HG03520 (cell line): Measurements from ENCODE around the gene DNAH7.
"Not testable (repeated sequence)": the region's sequence is repeated elsewhere in the genome, so short reads cannot be mapped to it uniquely, and the experiment has no call there.

Source experiments
- ATAC-seq: cut with Tn5 transposase; IDR thresholded peaks from one replicate; pipeline ENCODE4 v1.9.1; 2021; ENCODE audit warnings: mild to moderate bottlenecking, moderate library complexity; ENCODE audit not compliant: unreplicated experiment

The DNAH7 gene

DNA sequence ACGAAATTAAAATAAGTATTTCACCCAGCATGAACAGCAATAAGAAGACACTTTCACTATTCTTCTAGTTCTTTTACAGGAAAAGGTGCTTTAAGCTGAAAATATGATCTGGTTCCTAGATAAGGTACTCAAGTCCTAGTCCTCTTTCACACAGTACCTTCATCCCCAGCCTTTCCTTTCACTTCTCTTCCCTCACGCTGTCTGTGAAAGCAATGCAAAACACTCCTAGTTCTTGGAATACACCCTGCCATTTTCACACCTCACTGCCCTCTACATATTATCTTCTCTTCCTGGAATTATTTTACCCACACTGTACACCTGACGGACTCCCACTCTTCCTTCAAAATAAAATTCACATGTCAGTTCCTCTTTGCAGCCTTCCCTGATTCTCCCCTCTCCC lies 82.9 kb downstream of the DNAH7 start:
- ATAC-seq: no peak

DNA sequence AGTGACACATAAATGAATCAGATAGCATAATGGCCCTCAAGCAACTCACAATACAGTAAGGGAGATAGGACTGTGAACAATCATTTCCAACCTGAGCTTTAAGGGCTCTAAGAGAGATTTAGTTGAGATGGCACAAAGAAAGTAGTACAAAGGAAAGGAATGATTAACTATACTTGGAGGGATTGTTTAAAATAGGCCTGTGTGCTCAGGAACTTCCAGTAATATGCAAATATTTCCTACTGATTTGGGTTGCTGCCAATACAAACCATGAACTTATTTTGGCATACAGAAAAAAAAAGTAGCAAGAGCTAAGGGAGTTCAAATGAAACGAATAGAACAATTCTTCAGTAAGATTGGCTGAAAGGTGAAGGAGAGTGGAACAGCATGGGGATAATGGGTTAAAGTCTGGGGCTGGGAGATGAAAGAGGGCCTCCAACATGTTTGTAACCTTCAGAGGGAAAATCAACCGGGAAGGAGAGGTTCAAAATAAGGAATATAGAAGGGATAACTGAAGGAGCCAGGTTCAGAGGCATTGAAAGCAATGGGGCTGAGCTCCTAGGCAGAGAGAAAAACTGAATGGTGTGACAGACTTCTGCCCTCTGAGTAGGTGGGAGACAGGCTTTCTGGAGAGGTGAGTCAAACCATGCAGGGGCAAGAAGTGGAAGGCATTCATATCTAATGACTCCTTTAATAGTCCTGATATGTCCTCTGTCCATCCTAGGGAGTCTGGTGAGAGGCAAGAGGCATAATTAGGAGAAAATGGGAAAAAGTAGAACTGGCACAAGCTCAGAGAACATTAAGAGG lies 83.5 kb downstream of the DNAH7 start:
- no peak for ATAC-seq

DNA sequence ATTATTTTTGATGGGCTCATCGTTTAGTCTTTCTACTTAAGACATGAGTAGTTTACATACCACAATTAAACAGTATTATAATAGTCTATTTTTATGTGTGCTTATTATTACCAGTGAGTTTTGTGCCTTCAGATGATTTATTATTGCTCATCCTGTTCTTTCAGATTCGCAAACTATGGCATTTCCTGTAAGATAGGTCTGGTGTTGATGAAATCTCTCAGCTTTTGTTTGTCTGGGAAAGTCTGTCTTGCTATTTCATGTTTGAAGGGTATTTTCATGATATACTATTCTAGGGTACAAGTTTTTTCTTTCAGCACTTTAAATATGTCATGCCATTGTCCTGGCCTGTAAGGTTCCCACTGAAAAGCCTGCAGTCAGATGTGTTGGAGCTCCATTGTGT lies 101.3 kb downstream of the DNAH7 start:
- no peak for ATAC-seq

DNA sequence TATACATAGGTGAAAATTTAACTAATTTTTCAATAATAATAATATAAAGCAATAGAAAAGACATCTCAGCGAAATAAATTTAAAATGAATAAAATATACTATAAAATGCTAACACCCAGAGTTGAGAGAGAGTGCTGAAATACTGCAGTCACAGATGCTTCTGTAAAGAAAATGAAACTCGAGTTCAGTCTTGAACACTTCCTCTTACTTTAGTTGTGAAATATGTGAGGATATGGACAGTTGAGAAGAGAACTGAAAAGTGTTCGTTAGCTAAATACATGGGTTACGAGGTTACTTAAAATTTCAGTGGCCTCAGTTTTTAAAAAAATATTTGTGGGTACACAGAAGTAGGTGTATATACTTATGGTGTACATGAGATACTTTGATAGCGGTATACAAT lies 106.8 kb downstream of the DNAH7 start:
- ATAC-seq: peak; percentile 91

DNA sequence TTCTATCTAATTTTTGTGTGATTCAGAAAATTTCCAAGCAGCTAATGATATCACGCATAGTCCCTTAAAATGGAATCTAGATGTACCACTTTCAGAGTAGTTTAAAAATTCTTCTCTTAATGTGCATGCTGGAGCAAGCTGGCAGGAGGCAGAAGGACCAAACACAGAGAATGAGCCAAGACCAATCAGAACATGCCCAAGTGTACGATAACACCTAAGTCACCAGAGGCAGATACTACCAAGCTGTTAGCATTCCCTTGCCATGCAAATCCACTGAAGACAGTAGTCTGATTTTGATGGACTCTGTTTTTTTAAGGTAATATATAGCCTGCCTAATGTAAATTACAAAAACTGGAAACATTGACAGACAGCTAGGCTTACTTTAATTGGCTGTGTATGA lies 109.3 kb downstream of the DNAH7 start:
- no peak for ATAC-seq

DNA sequence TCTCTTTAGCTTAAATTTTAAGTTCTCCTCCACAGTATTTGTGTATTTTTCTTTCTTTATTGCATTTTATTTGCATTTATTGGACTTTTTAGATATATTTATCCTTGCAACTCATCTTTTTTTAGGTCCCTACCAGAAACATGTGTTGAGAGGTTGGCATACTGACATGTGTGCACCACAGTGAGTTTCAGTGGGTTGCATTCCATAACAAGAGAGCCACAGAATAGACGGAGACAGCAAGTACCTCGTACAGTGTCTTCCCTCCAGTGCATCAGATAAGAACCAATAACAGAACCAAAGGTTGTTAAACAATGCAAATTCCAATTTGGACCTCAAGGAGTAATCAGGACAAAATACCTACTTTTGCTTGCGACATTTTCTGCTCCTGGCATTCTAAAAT lies 111.9 kb downstream of the DNAH7 start:
- ATAC-seq: no peak

DNA sequence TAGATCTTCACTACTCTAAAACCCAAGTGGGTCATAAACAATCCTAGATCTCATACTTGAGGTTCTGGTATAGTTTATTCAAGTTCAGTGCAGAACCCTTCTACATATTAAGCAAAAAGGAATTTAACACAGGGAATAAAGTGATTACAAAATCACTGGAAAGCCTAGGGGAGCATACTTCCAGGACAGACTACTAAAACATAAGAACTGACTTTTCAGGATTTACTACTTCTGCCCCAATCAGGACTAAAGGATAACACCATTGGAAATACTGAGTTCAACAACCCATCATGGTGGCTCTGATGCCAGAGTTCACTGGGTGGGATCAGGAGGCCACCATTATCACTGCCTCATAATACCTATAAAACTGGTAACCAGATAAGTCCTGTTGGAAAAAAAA lies 123.6 kb downstream of the DNAH7 start:
- no peak for ATAC-seq

DNA sequence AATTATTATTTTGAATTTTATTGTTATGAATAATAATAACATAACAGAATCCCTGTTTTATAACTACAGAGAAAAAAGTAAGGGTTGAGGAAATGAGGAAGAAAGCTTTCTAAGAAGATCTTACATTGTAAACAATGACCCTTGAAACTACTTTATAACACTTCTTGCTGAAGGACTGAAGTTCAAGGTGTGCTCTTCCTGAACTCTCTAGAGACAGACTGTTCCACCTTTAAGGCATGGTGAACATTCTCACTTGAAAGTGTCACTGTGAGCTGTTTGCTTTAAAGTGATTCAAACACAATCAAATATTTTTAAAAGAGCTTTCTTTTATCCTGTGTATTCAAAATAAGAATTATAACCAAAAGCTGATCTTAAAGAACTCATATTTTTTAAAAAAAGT lies 131.5 kb downstream of the DNAH7 start:
- no peak for ATAC-seq

DNA sequence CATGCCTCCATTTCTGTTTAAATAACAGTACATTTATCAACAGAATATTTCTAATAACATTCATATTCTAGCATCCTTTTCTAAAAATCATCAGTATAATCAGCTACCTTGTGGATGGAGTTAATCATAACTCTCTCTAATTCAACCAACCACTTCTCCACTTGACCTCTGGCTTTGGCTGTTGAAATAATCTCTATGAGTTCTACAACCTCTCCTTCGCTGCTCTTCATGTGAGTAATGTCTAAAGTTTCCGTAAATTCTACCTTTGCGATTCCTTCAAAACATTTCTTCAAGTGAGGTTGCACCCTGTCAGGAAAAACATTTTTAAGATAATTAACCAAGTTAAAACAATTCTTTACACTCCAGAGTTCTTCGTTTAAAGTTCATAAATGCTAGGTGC lies 134.2 kb downstream of the DNAH7 start:
- no peak for ATAC-seq

DNA sequence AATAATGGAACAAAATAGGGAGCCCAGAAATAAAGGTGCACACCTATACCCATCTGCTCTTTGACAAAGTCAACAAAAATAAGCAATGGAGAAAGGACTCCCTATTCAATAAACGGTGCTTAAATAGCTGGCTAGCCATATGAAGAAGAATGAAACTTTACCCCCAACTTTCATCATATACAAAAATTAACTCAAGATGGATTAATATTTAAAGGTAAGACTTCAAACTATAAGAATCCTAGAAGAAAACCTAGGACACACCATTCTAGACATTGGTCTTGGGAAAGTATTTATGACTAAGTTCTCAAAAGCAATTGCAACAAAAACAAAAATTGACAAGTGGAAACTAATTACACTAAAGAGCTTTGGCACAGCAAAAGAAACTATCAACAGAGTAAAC lies 139.1 kb downstream of the DNAH7 start:
- no peak for ATAC-seq

DNA sequence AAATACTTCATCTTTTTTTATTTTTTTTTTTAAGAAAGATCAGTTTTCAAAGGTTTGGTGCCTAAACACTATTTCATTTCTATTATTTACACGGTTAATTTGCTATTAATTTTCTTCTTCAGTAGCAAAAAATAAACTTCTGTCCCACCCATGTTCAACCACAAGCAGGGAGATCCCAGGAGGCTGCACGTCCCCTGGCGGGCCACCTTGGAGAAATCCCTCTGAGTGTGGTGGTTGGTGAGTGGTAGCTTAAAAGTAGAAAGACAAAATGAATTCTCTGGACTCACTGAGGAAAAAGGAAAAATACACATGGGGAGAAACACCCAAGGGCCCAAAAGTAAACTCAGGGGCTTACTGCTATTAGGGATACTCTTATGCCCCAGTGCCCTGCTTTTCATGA lies 143.5 kb downstream of the DNAH7 start:
- no peak for ATAC-seq

DNA sequence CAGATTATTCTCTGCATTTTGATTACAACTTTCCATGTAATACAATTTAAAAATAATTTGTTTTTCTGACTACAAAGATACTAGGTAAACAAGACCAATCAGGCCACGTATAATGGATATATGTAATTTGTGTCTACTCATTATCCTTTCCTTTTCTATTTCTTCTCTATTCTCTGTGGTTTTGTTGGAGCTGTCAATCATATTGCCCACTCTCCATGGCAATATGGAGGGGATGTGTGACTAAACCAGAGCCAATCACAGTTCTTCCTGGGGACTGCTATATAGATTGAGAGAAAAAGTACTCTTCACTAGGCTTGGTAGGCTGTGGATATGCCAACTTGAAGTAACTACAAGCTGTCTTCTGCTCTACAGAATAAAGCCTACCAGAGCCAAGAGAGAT lies 144.7 kb downstream of the DNAH7 start:
- ATAC-seq: no peak

DNA sequence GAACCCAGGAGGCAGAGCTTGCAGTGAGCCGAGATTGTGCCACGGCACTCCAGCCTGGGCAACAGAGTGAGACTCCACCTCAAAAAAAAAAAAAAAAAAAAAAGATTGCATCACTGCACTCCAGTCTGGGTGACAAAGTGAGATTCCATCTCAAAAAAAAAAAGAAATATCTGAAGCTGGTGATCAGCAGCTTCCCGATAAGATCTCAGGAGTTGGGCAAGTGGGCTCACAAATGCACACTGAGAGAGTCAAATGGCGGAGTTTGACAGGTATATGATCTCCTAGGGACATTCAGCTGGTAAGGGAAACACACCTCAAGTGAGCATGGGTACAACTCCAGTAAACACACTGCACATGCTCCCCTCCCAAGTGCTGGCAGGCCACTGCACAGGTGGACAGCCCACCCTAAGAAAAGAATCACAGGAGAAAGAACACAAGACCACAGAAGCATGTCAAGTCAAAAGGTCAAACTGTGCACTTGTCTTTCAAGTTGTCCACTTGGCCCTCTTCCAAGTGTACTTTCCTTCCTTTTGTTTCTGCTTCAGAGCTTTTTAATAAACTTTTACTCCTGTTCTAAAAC lies 151.5 kb downstream of the DNAH7 start:
- ATAC-seq: not testable (repeated sequence)

DNA sequence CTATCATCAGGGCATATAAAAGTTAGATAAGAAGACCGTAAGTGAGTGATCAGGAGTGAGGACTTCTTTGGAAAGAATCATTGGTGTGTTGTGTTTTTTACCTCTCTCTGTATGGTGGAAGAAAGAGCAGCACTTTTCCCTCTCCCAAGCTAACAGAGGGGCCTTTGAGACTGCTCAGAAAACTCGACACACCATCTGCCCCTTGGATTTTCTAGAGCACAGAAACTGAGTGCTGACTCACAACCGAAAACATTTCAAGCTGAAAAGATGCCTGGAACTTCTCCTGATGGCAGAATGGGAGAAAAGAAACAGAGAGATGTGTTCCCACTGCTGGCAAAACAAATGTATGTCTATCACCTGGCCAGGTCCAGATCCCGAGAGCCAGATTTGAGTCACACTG lies 156.6 kb downstream of the DNAH7 start:
- no peak for ATAC-seq

DNA sequence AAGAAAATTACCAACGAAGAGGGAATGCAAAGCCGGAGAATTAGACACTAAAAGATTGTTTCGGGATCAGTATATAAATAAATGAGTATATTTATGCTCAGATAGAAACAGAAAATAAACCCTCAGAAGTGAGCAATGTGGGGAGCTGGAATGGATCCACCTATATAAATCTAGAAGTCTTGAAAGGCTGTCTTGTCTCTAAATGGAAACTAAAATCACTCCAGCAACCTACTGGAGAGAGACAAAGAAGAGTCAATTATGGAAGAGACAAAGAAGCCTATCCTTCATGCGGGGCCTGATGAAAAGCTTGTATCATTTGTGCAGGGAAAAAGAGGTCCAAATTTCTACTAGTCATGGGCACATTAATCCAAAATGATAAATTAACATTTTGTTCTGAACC lies 158.1 kb downstream of the DNAH7 start:
- no peak for ATAC-seq

DNA sequence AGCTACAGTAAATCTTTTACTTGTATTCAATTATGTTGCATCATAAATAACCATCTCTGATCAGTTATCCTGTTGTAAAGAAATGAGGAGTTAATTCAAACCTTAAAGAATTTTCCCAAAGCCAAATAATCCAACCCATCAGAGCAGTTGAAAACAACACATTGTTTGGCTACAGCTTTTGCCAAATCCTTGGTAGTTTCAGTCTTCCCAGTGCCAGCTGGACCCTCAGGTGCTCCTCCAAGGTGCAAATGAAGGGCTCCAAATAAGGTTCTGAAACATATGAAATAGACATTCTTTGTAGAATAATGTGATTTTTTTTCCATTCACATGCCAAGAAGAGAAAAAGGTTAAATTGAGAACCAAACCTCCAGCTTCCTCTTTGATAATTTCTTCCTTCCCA lies 158.7 kb downstream of the DNAH7 start:
- ATAC-seq: no peak

DNA sequence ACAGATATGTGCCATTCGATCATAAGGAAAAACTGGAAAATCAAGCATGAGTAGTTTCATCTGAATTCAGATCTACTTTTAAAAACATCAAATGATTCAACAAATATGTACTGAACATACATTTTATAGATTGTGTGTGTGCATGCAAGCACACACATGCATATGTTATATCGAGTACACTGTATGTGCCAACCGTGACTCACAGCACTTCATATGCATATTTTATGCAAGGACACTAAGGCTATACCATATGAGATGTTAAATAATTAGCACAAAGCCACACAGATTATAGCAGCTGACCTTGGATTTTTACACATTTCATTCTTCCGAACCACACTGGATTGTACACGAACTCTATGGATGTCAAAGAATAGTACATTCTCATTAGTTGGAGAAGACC lies 161.2 kb downstream of the DNAH7 start:
- no peak for ATAC-seq

DNA sequence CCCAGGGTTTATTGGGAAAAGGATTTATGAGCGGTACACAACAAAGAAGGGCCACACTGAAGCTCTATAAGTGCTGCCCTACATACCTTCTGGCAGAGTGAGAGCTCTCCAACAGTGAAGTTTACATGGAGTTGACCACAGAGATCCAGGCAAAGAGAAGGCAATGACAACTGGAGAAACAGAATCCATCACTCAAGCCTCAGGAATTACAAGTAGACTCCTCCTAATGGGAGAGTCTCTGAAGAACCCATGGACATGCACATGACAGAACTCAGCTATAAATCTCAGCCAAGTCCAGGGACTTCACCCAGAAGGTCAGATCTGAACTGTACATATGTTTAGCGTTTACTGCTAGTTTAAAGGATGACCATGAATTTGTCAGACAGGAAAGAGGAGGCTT lies 164.7 kb downstream of the DNAH7 start:
- no peak for ATAC-seq

DNA sequence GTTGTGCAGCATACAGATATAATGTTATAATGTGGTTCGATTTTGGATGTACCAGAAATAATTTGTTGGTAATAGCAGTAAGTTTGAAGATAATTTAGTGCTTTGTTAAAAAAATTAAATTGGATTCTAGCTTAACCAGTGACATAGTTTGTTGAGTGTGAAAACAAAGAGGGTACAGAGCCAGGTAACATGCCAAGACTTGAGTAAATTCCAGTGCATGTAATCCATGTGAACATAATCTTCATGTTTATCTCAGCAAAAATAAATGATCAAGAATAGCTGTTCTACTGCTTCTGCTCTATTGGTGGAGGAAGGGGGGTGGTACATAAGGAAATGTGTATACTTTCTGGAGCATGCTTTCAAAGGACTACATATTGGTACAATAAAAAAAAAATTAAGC lies 165.8 kb downstream of the DNAH7 start:
- no peak for ATAC-seq

DNA sequence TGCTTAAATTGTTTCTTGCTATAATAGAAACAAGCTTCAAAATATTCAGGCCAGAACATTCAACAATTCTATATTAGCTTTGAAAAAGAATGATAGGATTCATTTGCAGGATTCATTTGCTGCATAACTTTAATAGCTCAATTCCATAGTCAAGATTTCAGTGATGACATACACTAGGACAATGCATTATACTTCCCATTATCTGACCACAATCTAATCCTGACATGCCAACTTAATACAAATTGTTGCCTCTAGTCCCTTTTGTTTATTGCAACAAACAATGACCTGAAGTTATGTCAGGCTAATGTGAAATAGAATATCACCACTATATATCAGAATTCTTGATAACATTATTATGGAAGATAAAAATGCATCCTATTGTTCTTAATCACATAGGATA lies 169.4 kb downstream of the DNAH7 start:
- ATAC-seq: no peak

DNA sequence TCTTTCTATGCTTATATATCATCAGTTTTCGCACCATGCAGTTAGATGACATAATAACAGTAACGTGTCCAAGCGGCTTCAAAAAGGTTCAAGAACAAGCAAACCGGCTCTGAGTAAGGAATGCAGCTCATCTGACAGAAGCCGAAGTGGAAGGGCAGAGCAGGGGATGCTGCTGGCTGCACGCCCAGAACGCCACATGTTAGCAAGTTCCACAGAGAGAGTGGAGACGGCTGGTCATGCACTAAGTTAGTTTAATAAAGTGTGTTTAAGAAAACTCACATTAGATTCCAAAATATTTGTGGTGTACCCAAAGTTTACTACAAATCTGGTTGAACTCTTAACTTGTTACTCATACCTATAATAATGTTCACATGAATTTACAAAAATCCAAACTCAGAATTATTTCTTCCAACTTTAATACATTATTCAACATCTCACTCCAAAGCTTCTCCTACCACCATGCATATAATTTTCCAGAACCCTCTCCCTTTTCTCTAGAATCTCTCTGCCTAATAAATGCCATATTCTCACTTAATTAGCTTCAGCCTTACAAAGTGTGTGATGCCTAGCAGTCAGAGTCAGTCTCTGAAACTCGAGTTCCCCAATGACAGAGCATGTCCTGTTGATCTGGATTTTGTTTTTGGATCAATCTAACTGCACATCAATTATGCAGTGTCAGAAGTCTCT lies 170.0 kb downstream of the DNAH7 start:
- ATAC-seq: no peak

DNA sequence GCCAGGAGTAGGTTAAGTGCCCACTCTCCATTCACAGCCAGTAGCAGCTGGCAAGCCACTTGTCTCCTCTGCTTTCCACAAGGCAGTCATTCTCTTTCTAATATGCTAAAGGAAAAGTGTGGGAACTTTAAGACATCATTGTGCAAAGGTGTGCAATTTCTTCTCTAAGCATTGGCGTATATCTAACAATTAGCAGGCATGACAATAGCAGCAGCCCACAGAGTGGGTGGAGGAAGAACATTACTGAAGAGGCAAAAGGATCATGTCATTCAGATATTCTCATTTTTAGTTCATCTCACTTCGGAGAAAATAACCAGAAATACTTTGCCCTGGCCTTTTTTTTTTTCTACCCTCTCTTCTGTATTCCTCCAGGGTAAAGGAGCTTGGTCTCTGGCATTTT lies 177.6 kb downstream of the DNAH7 start:
- ATAC-seq: no peak
